Suprapubic skin (tissue), 3 donors: Measurements from ENCODE around the gene RCAN2.

ENCODE experiments used
- EP300 ChIP-seq: sonication (generic); formaldehyde crosslinking; IDR thresholded peaks from one replicate; pipeline ENCODE4 v1.6.1; 2017; ENCODE audit warnings: antibody characterized with exemption
- POLR2A ChIP-seq, 2 donors: fragments of 450-650 bp; IDR thresholded peaks; one replicate each; pipeline ENCODE4 v1.6.1; 2017; ENCODE audit warnings: antibody characterized with exemption in 2 of 2, mild to moderate bottlenecking in 2 of 2, moderate library complexity in 2 of 2
- TF ChIP-seq, protein P1 (sequence below), 2 donors: fragments of 200-600 bp in 1 of 2; fragments of 450-650 bp in 1 of 2; sonication (generic) in 1 of 2; IDR thresholded peaks; one replicate each; pipeline ENCODE4 v1.5.1; 2016 to 2019; ENCODE audit warnings: antibody characterized with exemption in 2 of 2, mild to moderate bottlenecking in 1 of 2, moderate library complexity in 1 of 2

DNA sequence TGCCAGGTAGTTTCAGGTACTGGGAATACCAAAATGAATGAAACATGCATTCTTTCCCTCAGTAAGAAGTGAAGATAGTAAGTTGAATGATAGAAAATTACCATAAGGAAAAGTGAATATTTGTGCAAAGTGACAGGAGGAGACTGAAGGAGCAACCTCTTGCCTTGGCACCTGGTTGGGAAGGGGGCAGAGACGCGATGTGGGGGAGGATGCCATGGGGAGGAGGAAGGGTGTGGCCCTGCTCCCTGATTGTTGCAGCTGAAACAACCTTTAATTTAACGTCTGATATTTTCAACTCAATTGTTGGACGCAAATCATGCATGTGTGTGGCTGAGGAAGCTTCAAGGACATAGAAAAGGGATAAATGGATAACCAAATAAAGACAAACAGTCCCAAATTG, 248.3 kb downstream of the RCAN2 start:
- TF ChIP-seq, protein P1, sequence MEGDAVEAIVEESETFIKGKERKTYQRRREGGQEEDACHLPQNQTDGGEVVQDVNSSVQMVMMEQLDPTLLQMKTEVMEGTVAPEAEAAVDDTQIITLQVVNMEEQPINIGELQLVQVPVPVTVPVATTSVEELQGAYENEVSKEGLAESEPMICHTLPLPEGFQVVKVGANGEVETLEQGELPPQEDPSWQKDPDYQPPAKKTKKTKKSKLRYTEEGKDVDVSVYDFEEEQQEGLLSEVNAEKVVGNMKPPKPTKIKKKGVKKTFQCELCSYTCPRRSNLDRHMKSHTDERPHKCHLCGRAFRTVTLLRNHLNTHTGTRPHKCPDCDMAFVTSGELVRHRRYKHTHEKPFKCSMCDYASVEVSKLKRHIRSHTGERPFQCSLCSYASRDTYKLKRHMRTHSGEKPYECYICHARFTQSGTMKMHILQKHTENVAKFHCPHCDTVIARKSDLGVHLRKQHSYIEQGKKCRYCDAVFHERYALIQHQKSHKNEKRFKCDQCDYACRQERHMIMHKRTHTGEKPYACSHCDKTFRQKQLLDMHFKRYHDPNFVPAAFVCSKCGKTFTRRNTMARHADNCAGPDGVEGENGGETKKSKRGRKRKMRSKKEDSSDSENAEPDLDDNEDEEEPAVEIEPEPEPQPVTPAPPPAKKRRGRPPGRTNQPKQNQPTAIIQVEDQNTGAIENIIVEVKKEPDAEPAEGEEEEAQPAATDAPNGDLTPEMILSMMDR (IDR thresholded peaks at IDR 0.05): no peak
- no peak for TF ChIP-seq POLR2A (IDR thresholded peaks at IDR 0.05)
- no peak for TF ChIP-seq EP300
